Endodermal cell (in vitro differentiated cells): ENCODE measurements around the gene LRRC36. TPM values are rescaled to one million over a fixed set of nuclear protein-coding genes. Genes with fewer than 3 reads are reported as not detected.
A peak's percentile ranks its signal among the peaks of the same experiment; 100 is the strongest.

Experiments
- DNase-seq: peaks from one replicate; pipeline ENCODE4 v3.0.0-alpha.2; 2017
- H3K27ac ChIP-seq: 2 replicates; pipeline ENCODE4 v1.5.1; 2013; ENCODE audit warnings: mild to moderate bottlenecking, low read depth, low read length, moderate library complexity
- H3K27me3 ChIP-seq: 2 replicates; pipeline ENCODE4 v1.6.1; 2013; ENCODE audit warnings: mild to moderate bottlenecking, low read length, moderate library complexity; ENCODE audit not compliant: insufficient read depth, control insufficient read depth, poor library complexity, severe bottlenecking
- H3K36me3 ChIP-seq: 2 replicates; pipeline ENCODE4 v1.7.0; 2013; ENCODE audit warnings: mild to moderate bottlenecking, low read length, moderate library complexity; ENCODE audit not compliant: control insufficient read depth, insufficient read depth
- H3K4me1 ChIP-seq: one replicate; pipeline ENCODE4 v1.7.0; 2013; ENCODE audit warnings: low read length; ENCODE audit not compliant: control insufficient read depth, insufficient read depth
- H3K4me3 ChIP-seq: 2 replicates; pipeline ENCODE4 v1.5.1; 2013; ENCODE audit warnings: mild to moderate bottlenecking, low read length, moderate library complexity
- H3K9ac ChIP-seq: 2 replicates; pipeline ENCODE4 v1.6.1; 2013; ENCODE audit warnings: mild to moderate bottlenecking, low read length, moderate library complexity; ENCODE audit not compliant: poor library complexity, severe bottlenecking; ENCODE audit errors: extremely low read depth
- H3K9me3 ChIP-seq: 2 replicates; pipeline ENCODE4 v1.6.1; 2013; ENCODE audit warnings: mild to moderate bottlenecking, low read length, moderate library complexity; ENCODE audit not compliant: control insufficient read depth
- H3K27ac Mint-ChIP-seq: 2 replicates; pipeline ENCODE4 v1.8.0; 2020; ENCODE audit warnings: mixed read lengths
- H3K27me3 Mint-ChIP-seq: 2 replicates; pipeline ENCODE4 v1.8.0; 2021; ENCODE audit warnings: mild to moderate bottlenecking, mixed read lengths; ENCODE audit not compliant: insufficient read depth
- H3K36me3 Mint-ChIP-seq: 2 replicates; pipeline ENCODE4 v1.8.0; 2020; ENCODE audit warnings: low read depth, mixed read lengths
- H3K4me1 Mint-ChIP-seq: 2 replicates; pipeline ENCODE4 v1.8.0; 2020; ENCODE audit warnings: mixed read lengths
- H3K4me3 Mint-ChIP-seq: 2 replicates; pipeline ENCODE4 v1.8.0; 2020; ENCODE audit warnings: mild to moderate bottlenecking, moderate library complexity, mixed read lengths
- H3K9me3 Mint-ChIP-seq: 2 replicates; pipeline ENCODE4 v1.8.0; 2020; ENCODE audit warnings: mild to moderate bottlenecking, mixed read lengths
- WGBS, 2 experiments: methylation state at CpG; one replicate each; pipeline versions ENCODE4 v1.1.5 to v1.1.7; 2013; ENCODE audit warnings: missing lambda C conversion rate in 2 of 2, mixed read lengths in 1 of 2; ENCODE audit not compliant: insufficient coverage in 1 of 2, insufficient read length in 1 of 2; 5-methylcytosine and 5-hydroxymethylcytosine counted together
- total RNA-seq, 2 donors: library from RNA; stranded (reverse); fragmentation: NEBNext Ultra II Directional in 1 of 2; extraction: Animal tissue kit (Norgen Biotek cat#: 25700) in 1 of 2; gene quantifications; 2 replicates in 1 of 2; 3 replicates in 1 of 2; pipeline ENCODE4 v1.2.1, GENCODE V29; 2021
- TF ChIP-seq, protein P1 (sequence below): fragments of 200-600 bp; sonication (generic); conservative IDR thresholded peaks from 2 replicates; pipeline ENCODE4 v1.5.0; 2021; ENCODE audit warnings: antibody characterized with exemption, mild to moderate bottlenecking

LRRC36 gene
- total RNA-seq, 2 donors from 2014 or later, result 0.73 TPM; not detected in 1

DNA sequence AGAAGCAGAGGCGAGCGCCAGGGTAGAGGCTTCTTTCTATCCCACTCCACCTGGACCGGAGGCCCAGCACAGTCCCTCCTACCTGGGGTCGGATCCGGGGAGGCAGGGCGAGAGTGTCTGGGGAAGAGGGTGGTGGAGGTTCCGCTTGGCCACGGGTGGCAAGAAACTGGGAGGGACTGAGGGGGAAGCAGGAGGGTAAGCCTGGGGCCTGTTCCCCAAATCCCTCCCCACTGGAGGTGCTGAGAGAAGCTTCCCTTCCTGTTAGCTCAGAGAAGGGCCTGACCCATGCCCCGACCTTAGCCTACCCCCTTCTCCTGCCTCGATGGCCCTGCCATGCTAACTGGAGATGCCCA lies 68.5 kb downstream of the LRRC36 start:
- TF ChIP-seq, protein P1, sequence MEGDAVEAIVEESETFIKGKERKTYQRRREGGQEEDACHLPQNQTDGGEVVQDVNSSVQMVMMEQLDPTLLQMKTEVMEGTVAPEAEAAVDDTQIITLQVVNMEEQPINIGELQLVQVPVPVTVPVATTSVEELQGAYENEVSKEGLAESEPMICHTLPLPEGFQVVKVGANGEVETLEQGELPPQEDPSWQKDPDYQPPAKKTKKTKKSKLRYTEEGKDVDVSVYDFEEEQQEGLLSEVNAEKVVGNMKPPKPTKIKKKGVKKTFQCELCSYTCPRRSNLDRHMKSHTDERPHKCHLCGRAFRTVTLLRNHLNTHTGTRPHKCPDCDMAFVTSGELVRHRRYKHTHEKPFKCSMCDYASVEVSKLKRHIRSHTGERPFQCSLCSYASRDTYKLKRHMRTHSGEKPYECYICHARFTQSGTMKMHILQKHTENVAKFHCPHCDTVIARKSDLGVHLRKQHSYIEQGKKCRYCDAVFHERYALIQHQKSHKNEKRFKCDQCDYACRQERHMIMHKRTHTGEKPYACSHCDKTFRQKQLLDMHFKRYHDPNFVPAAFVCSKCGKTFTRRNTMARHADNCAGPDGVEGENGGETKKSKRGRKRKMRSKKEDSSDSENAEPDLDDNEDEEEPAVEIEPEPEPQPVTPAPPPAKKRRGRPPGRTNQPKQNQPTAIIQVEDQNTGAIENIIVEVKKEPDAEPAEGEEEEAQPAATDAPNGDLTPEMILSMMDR, result no peak
- H3K4me3 ChIP-seq, result no peak overlapping the region
- Mint-ChIP-seq H3K4me3 (no peak overlapping the region), H3K4me1 (peaks cover 3% of the 10 kb centered on the region), H3K27ac (no peak overlapping the region), H3K27me3 (peaks cover 74% of the 10 kb centered on the region), H3K9me3 (no peaks in the 10 kb centered on the region), H3K36me3 (no peaks in the 10 kb centered on the region)
- H3K4me1 ChIP-seq, result peaks cover 13% of the 10 kb centered on the region
- 87 to 88% methylated on average over 1 to 10 of the region's 10 CpGs for WGBS, 2 experiments
- H3K27me3 ChIP-seq, result peaks cover 44% of the 10 kb centered on the region
- no peak overlapping the region for H3K27ac ChIP-seq
- no peaks in the 10 kb centered on the region for H3K9me3 ChIP-seq
- H3K9ac ChIP-seq, result no peak overlapping the region
- DNase-seq, result no peak
- H3K36me3 ChIP-seq, result no peaks in the 10 kb centered on the region

DNA sequence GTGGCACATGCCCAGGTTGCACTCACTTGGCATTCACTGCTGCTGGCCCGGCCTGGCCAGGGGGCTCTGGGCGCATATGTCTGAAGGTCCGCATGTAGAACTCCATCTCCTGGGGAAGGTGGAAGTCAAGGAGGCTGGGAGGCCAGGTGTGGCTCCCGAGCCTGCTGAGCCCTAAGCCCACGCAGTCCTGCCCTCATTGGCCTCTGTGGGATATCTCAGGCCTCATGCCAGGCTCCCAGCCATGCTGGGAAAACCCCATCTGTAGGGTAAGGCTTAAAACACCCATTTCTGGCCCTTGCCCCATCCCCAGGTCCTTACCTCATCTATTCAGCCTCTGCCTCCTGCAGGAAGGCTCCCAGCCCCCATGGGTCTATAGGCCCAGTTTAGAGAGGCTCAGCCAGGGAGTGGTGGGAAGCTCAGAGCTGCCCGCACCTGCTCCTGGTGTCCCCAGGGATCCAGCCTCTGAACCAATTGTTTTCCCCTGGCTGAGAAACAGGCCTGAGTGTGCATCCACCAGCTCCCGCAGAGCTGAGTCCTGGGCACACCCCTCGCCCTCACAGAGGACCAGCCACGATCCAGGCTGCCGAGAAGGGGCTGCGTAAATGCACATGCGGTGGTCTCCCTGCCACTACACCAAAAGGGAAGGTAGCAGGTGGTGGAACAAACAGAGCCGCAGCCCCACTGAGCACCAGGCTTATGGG lies 69.0 kb downstream of the LRRC36 start:
- H3K4me3 Mint-ChIP-seq, result no peak overlapping the region
- H3K9me3 Mint-ChIP-seq, result no peaks in the 10 kb centered on the region
- WGBS, 2 experiments, result 65 to 76% methylated on average over 10 to 13 of the region's 13 CpGs
- H3K27ac Mint-ChIP-seq, result no peak overlapping the region
- TF ChIP-seq, protein P1, result no peak
- Histone ChIP-seq H3K9me3 (no peaks in the 10 kb centered on the region), H3K36me3 (no peaks in the 10 kb centered on the region), H3K27ac (peak overlapping the region; percentile 90), H3K4me3 (no peak overlapping the region), H3K9ac (no peak overlapping the region), H3K4me1 (peaks cover 13% of the 10 kb centered on the region), H3K27me3 (peaks cover 44% of the 10 kb centered on the region)
- H3K36me3 Mint-ChIP-seq, result no peaks in the 10 kb centered on the region
- H3K4me1 Mint-ChIP-seq, result peaks cover 3% of the 10 kb centered on the region
- no peak for DNase-seq
- peaks cover 71% of the 10 kb centered on the region for H3K27me3 Mint-ChIP-seq

DNA sequence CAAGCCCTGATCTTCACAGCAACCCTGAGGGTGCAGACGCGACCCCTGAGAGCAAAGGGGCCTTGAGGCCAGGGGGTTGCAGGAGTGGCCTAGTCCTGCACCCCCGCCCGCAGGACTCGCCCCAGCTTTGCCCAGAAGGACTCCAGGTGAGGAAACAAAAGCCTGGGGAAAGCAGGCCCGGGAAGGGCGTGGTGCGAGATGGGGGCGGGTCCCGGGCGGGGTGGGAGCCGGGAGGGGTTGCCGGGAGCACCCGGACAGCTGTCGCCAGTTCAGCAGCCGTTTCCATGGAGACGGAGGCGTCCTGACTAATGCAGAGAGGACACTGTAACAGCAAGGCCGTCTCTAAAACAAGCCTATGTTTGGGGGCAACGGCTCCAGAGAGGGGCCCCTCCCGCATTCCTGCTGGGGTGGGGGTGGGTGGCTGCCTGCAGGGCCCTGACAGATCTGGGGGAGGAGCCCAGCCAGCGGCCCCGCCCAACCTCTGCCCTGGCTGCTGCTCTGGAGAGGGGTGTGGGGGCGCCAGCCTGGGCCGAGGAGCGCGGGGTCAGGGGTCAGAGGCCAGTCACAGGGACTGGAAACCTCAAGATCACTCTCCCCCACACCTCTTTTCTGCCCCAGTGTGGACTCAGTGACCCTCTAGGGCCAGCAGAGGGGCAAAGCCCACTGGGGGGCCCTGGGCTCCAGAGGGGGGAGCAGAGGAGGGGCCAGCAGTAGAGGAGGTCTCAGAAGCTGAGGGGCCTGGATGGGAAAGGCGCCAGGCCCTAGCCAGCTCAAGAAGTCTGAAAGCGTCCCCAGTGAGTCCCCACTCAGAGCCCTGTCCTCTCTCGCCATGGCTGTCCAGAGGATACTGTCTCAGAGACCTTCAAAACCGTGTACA lies 69.8 kb downstream of the LRRC36 start:
- H3K36me3 Mint-ChIP-seq, result no peaks in the 10 kb centered on the region
- DNase-seq, result peak; percentile 94
- H3K4me1 ChIP-seq, result peaks cover 13% of the 10 kb centered on the region
- H3K4me3 ChIP-seq, result no peak overlapping the region
- peak overlapping the region; percentile 90 for H3K27ac ChIP-seq
- peaks cover 3% of the 10 kb centered on the region for H3K4me1 Mint-ChIP-seq
- no peak overlapping the region for H3K9ac ChIP-seq
- WGBS, 2 experiments, result 24 to 31% methylated on average over 20 to 27 of the region's 31 CpGs
- H3K27me3 Mint-ChIP-seq, result peaks cover 66% of the 10 kb centered on the region
- no peak overlapping the region for H3K4me3 Mint-ChIP-seq
- H3K27me3 ChIP-seq, result peaks cover 44% of the 10 kb centered on the region
- no peak overlapping the region for H3K27ac Mint-ChIP-seq
- no peaks in the 10 kb centered on the region for H3K36me3 ChIP-seq
- no peaks in the 10 kb centered on the region for H3K9me3 Mint-ChIP-seq
- TF ChIP-seq, protein P1, result no peak
- no peaks in the 10 kb centered on the region for H3K9me3 ChIP-seq
